ENCODE results near the gene ANLN.

GRCh38 chr7:36403452-36403851, 13.8 kb downstream of the ANLN start:
- TF ChIP-seq RAD21 (CRISPR knock-in tag; conservative IDR thresholded peaks at IDR 0.05 in 1 of 2, IDR thresholded peaks at IDR 0.05 in 1 of 2) (no peak), MCM3 (IDR thresholded peaks at IDR 0.05) (no peak), EP400 (IDR thresholded peaks at IDR 0.05) (no peak), ATF7 (IDR thresholded peaks at IDR 0.05) (no peak), MXI1 (IDR thresholded peaks at IDR 0.05; ENCODE audit: low read depth, low read length) (no peak), RNF2 (IDR thresholded peaks at IDR 0.05) (no peak), EZH2 (IDR thresholded peaks at IDR 0.05; ENCODE audit: borderline replicate concordance, low read depth, low read length) (no peak)
- TF ChIP-seq, protein P1, sequence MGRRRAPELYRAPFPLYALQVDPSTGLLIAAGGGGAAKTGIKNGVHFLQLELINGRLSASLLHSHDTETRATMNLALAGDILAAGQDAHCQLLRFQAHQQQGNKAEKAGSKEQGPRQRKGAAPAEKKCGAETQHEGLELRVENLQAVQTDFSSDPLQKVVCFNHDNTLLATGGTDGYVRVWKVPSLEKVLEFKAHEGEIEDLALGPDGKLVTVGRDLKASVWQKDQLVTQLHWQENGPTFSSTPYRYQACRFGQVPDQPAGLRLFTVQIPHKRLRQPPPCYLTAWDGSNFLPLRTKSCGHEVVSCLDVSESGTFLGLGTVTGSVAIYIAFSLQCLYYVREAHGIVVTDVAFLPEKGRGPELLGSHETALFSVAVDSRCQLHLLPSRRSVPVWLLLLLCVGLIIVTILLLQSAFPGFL (CRISPR knock-in tag; IDR thresholded peaks at IDR 0.05), result no peak
